Measurements from ENCODE around the gene CISD2. TPM values are rescaled to one million over a fixed set of nuclear protein-coding genes. Genes with fewer than 3 reads are reported as not detected.
"Not testable (repeated sequence)": the region's sequence is repeated elsewhere in the genome, so short reads cannot be mapped to it uniquely, and the experiment has no call there.

CISD2 gene
- total RNA-seq, 1 donor from 2014 or later: 22.7 TPM

- H3K9me3 Mint-ChIP-seq (ENCODE audit: unreplicated experiment); H3K27me3 Mint-ChIP-seq (ENCODE audit: unreplicated experiment); H3K27ac Mint-ChIP-seq (ENCODE audit: unreplicated experiment); H3K4me1 Mint-ChIP-seq (ENCODE audit: low read depth, unreplicated experiment); DNase-seq; H3K36me3 Mint-ChIP-seq (ENCODE audit: unreplicated experiment); H3K4me3 Mint-ChIP-seq (ENCODE audit: unreplicated experiment): not testable (repeated sequence)
These were observed 28.8 kb downstream of the CISD2 start for GRCh38 chr4:102897610-102898009.

- Mint-ChIP-seq H3K27me3 (ENCODE audit: unreplicated experiment) (no peaks in the 10 kb centered on the region), H3K4me1 (ENCODE audit: low read depth, unreplicated experiment) (no peaks in the 10 kb centered on the region), H3K27ac (ENCODE audit: unreplicated experiment) (no peak overlapping the region), H3K4me3 (ENCODE audit: unreplicated experiment) (no peak overlapping the region), H3K36me3 (ENCODE audit: unreplicated experiment) (no peaks in the 10 kb centered on the region), H3K9me3 (ENCODE audit: unreplicated experiment) (no peaks in the 10 kb centered on the region)
- no peak for TF ChIP-seq CTCF (IDR thresholded peaks at IDR 0.05; ENCODE audit: partially characterized antibody, unreplicated experiment)
- no peak for DNase-seq
These were observed 33.0 kb downstream of the CISD2 start for GRCh38 chr4:102901804-102902203.

DNA sequence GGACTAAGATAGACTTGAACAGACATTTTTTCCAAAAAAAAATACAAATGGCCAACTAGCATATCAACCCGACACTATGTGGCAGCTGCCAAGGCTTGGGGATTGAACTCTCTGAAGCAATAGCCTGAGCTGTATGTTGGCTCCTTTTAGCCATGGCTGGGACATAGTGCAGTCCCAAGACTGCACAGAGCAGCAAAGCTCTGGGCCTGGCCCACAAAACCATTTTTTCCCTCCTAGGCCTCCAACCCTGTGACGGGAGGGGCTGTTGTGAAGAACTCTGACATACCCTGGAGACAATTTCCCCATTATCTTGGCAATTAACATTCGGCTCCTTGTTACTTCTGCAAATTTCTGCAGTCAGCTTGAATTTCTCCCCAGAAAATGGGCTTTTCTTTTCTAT is 50.1 kb downstream of the CISD2 start:
- H3K4me1 Mint-ChIP-seq (ENCODE audit: low read depth, unreplicated experiment): no peaks in the 10 kb centered on the region
- no peaks in the 10 kb centered on the region for H3K27me3 Mint-ChIP-seq (ENCODE audit: unreplicated experiment)
- peaks cover 3% of the 10 kb centered on the region for H3K9me3 Mint-ChIP-seq (ENCODE audit: unreplicated experiment)
- H3K27ac Mint-ChIP-seq (ENCODE audit: unreplicated experiment): no peak overlapping the region
- peaks cover 5% of the 10 kb centered on the region for H3K36me3 Mint-ChIP-seq (ENCODE audit: unreplicated experiment)
- H3K4me3 Mint-ChIP-seq (ENCODE audit: unreplicated experiment): no peak overlapping the region
- TF ChIP-seq CTCF (IDR thresholded peaks at IDR 0.05; ENCODE audit: partially characterized antibody, unreplicated experiment): no peak
- no peak for DNase-seq

DNA sequence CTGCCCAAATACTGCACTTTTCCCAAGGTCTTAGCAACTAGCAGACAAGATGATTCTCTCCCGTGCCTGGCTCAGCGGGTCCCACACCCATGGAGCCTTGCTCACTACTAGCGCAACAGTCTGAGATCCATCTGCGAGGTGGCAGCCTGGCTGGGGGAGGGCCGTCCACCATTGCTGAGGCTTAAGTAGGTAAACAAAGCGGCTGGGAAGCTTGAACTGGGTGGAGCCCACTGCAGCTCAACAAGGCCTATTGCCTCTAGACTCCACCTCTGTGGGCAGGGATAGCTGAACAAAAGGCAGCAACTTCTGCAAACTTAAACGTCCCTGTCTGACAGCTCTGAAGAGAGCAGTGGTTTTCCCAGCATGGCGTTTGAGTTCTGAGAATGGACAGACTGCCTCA is 50.9 kb downstream of the CISD2 start:
- not testable (repeated sequence) for H3K4me1 Mint-ChIP-seq (ENCODE audit: low read depth, unreplicated experiment); H3K27me3 Mint-ChIP-seq (ENCODE audit: unreplicated experiment); H3K36me3 Mint-ChIP-seq (ENCODE audit: unreplicated experiment); H3K9me3 Mint-ChIP-seq (ENCODE audit: unreplicated experiment); H3K4me3 Mint-ChIP-seq (ENCODE audit: unreplicated experiment); H3K27ac Mint-ChIP-seq (ENCODE audit: unreplicated experiment); DNase-seq

- no peaks in the 10 kb centered on the region for H3K4me1 Mint-ChIP-seq (ENCODE audit: low read depth, unreplicated experiment)
- DNase-seq: no peak
- H3K9me3 Mint-ChIP-seq (ENCODE audit: unreplicated experiment): no peaks in the 10 kb centered on the region
- H3K27ac Mint-ChIP-seq (ENCODE audit: unreplicated experiment): no peak overlapping the region
- no peaks in the 10 kb centered on the region for H3K36me3 Mint-ChIP-seq (ENCODE audit: unreplicated experiment)
- no peak overlapping the region for H3K4me3 Mint-ChIP-seq (ENCODE audit: unreplicated experiment)
- H3K27me3 Mint-ChIP-seq (ENCODE audit: unreplicated experiment): no peaks in the 10 kb centered on the region
- no peak for TF ChIP-seq CTCF (IDR thresholded peaks at IDR 0.05; ENCODE audit: partially characterized antibody, unreplicated experiment)
These were observed 66.9 kb downstream of the CISD2 start for GRCh38 chr4:102935716-102936115.

DNA sequence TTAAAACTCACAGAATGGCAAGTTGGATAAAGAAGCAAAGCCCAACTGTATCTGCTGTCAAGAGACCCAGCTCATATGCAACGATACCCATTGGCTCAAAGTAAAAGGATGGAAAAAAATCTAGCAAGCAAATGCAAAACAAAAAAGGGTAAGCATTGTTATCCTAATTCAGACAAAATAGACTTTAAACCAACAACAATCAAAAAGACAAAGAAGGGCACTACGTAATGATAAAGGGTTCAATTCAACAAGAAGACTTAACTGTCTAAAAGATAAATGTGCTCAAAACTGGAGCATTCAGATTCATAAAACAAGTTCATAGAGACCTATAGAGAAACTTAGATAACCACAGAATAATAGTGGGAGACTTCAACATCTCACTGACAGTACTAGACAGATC is 69.3 kb downstream of the CISD2 start:
- H3K27me3 Mint-ChIP-seq (ENCODE audit: unreplicated experiment); H3K9me3 Mint-ChIP-seq (ENCODE audit: unreplicated experiment); DNase-seq; H3K27ac Mint-ChIP-seq (ENCODE audit: unreplicated experiment); H3K36me3 Mint-ChIP-seq (ENCODE audit: unreplicated experiment); H3K4me1 Mint-ChIP-seq (ENCODE audit: low read depth, unreplicated experiment); H3K4me3 Mint-ChIP-seq (ENCODE audit: unreplicated experiment): not testable (repeated sequence)

Other genes starting within 250 kb of the CISD2 start
- 13.0 TPM for gene MANBA, start 108.0 kb upstream of the CISD2 start, total RNA-seq (ENCODE audit: unreplicated experiment)
- 261 TPM for gene UBE2D3, start 41.4 kb upstream of the CISD2 start, total RNA-seq (ENCODE audit: unreplicated experiment)
- gene SLC9B1, start 150.7 kb downstream of the CISD2 start, total RNA-seq (ENCODE audit: unreplicated experiment): 3.1 TPM
- 14.4 TPM for gene SLC9B2, start 207.8 kb downstream of the CISD2 start, total RNA-seq (ENCODE audit: unreplicated experiment)
- gene BDH2, start 230.8 kb downstream of the CISD2 start, total RNA-seq (ENCODE audit: unreplicated experiment): 19.6 TPM

Data from glutamatergic neuron (in vitro differentiated cells).